Measurements from ENCODE around the gene TTC36.
"Not testable (repeated sequence)": the region's sequence is repeated elsewhere in the genome, so short reads cannot be mapped to it uniquely, and the experiment has no call there.

Gene TTC36

DNA sequence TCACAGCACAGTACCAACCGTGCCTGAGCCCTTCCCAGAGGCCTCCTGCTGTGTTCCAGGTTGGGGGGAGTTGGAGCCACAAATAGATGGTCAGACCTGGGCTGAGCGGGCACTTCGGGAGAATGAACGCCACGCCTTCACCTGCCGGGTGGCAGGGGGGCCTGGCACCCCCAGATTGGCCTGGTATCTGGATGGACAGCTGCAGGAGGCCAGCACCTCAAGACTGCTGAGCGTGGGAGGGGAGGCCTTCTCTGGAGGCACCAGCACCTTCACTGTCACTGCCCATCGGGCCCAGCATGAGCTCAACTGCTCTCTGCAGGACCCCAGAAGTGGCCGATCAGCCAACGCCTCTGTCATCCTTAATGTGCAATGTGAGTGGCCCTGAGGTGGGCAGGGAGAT lies 4.8 kb downstream of the TTC36 start:
- no peak for DNase-seq (ENCODE audit: low read depth)

DNA sequence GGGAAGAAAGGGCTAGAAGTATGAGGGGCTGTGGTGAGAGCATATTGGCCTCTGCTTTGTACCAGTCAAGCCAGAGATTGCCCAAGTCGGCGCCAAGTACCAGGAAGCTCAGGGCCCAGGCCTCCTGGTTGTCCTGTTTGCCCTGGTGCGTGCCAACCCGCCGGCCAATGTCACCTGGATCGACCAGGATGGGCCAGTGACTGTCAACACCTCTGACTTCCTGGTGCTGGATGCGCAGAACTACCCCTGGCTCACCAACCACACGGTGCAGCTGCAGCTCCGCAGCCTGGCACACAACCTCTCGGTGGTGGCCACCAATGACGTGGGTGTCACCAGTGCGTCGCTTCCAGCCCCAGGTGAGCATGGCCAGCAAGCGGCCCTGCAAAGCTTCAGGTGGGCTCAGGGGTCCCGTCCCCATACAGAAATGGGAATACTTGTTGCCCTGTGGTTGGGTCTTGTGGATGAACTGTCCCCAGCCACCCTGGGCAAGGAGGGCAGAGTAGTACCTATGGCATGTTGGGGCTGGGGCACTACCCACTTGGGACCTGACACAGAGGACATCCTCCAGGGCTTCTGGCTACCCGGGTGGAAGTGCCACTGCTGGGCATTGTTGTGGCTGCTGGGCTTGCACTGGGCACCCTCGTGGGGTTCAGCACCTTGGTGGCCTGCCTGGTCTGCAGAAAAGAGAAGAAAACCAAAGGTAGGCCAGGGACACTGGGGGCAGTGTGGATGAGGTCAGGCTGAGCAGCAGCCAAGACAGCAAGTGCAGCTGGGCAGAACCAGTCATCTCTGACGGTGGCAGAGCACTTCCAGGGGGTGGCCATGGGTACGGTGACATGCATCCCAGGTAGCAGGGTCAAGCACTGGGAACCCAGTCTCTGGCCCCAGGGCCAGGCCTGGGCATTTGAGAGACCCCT lies 5.8 kb downstream of the TTC36 start:
- DNase-seq (ENCODE audit: low read depth), result no peak

DNA sequence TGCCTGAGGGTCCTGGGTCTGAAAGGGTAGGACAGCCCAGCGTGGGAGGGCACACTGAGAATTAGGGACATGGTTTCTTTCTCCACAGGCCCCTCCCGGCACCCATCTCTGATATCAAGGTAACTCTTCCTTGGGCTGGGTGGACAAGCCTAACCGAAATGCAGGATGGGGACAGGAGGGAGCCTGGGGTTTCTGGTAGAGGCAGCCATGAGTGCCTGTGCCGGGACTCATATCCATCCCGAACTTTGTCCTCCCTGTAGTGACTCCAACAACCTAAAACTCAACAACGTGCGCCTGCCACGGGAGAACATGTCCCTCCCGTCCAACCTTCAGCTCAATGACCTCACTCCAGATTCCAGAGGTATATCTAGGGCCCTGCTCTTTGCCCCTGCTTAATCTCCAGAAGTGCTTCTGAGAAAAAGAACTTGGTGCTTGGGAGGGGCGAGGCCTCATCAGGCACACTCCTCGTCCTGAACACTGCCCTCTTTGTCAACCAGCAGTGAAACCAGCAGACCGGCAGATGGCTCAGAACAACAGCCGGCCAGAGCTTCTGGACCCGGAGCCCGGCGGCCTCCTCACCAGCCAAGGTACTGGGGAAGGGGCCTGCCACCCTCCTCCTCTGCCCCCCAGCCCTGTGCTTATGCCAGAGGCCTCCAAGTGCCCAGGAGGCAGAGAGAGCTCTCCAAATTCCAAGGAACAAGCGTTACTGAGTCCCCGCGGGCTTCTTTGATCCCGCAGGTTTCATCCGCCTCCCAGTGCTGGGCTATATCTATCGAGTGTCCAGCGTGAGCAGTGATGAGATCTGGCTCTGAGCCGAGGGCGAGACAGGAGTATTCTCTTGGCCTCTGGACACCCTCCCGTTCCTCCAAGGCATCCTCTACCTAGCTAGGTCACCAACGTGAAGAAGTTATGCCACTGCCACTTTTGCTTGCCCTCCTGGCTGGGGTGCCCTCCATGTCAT lies 6.8 kb downstream of the TTC36 start:
- no peak for DNase-seq (ENCODE audit: low read depth)

DNA sequence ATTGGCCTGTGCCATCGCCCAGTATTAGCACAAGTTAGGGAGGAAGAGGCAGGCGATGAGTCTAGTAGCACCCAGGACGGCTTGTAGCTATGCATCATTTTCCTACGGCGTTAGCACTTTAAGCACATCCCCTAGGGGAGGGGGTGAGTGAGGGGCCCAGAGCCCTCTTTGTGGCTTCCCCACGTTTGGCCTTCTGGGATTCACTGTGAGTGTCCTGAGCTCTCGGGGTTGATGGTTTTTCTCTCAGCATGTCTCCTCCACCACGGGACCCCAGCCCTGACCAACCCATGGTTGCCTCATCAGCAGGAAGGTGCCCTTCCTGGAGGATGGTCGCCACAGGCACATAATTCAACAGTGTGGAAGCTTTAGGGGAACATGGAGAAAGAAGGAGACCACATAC lies 8.0 kb downstream of the TTC36 start:
- DNase-seq (ENCODE audit: low read depth), result no peak

DNA sequence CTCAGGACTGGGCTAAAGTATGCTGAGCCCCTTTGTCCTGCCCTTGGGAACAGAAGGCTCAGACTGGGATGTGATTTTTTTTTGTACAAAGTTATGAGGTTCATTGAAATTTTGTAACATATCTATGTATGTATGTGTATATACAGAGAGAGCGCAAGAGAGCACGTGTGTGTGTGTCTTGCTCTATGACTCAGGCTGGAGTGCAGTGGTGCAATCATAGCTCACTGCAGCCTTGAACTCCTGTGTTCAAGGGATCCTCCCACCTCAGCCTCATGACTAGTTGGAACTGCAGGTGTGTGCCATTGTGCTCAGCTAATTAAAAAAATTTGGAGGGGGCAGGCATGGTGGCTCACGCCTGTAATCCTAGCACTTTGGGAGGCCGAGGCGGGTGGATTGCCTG lies 9.5 kb downstream of the TTC36 start:
- DNase-seq (ENCODE audit: low read depth), result no peak

DNA sequence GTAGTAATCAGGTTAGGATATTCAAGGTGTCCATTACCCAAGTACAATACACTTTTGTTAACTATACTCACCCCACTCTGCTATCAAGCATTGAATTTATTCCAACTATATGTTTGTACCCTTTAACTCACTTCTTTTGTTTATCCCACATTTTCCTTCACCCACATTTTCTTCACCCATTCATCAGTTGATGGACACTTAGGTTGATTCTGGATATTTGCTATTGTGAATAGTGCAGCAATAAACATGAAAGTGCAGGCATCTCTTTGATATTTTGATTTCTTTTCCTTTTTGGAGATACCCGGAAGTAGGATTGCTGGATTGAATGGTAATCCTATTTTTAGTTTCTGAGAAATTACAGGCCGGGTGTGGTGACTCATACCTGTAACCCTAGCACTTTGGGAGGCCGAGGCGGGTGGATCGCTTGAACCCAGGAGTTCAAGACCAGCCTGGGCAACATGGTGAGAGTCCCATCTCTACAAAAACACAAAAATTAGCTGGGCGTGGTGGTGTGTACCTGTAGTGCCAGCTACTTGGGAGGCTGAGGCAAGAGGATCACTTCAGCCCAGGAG lies 10.2 kb downstream of the TTC36 start:
- no peak for DNase-seq (ENCODE audit: low read depth)

DNA sequence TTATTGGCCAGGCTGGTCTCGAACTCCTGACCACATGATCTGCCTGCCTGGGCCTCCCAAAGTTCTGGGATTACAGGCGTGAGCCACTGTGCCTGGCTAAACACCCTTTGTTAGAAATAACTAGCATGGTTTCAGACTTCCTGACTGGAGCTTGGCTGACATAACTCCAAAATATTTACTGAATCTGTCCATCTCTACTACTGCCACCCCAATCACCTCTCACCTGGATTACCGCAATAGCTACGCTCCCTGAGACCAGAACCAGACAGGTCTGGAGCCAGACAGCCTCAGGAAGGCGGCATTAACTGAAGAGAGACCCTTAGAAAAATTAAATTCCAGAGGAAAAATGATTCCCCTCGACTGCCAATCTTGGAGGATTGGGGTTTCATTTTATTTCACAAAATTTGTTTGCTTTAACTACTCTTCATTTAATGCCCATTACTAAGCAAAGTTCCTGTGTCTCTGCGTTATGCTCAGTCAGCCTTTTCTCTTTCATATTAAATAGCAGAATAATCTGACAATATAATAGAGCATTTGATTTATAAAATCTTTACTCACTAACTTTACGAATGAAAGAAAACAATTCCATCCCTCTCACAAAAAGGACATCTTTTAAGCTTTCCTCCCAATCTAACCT lies 16.9 kb downstream of the TTC36 start:
- DNase-seq (ENCODE audit: low read depth), result no peak

DNA sequence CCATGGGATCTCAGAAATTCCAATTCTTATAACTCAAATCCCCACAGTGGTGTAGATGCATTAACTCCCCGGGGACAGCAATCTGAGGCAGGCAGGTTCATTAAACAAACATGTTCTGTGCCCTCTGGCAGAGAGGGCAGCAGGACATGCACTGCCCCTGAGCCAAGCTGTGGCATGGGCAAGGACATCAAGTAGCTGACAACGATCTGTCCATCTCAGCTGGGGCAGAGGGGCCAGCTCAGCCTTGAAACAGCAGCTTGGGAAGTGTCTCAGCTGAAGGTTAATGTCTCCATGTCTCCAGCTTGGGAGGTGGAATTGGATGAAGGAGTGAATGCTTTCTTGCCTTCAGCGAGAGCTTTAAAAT lies 17.4 kb downstream of the TTC36 start:
- no peak for DNase-seq (ENCODE audit: low read depth)

DNA sequence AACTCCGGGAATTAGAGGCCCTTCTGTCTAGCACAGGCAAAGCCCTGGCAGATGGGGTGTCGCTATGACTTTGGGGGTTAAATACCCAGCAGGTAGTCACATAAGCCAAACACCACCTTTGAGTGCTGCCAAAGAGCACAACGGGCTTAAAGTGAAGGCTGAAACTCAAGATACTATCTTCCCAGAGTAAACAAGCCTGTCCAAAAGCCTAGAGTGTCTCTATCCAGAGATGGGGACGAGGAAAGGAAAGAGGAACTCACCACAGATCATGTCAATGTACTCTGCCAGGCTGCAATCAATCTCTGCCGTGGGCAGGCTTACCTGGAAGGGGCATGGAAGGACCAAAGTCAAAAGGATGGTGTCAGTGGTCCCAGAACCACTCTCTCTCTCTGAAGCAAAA lies 18.3 kb downstream of the TTC36 start:
- DNase-seq (ENCODE audit: low read depth), result no peak

DNA sequence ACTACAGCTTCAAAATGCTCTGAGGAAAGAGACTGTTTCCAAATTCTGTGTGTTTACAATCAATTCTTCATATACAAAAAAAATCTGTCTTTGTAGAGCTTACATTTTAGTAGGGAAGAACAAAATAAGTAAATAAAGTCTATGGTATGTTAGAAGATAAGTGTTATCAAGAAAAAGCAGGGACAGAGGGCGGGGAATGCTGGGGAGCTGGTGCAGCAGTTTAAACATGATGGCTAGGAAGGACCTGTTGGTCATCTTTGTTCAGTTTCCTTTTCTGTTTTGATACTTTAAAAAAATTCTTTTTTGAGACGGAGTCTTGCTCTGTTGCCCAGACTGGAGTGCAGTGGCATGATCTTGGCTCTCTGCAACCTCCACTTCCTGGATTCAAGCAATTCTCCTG lies 19.9 kb downstream of the TTC36 start:
- no peak for DNase-seq (ENCODE audit: low read depth)

DNA sequence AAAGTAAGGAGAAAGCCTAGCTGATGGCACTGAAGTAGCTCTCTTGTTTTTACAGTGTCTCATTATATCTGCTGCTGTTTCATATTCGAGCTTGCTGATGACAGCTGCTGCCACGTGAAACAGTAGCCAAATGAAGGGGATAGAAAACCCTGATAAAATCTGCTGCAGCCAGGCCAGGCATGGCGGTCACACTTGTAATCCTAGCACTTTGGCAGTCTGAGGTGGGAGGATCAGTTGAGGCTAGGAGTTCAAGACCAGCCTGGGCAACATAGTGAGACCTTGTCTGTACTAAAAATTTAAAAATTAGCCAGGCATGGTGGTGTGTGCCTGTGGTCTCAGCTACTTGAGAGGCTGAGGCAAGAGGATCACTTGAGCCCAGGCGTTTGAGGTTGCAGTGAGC lies 25.1 kb downstream of the TTC36 start:
- no peak for DNase-seq (ENCODE audit: low read depth)

DNA sequence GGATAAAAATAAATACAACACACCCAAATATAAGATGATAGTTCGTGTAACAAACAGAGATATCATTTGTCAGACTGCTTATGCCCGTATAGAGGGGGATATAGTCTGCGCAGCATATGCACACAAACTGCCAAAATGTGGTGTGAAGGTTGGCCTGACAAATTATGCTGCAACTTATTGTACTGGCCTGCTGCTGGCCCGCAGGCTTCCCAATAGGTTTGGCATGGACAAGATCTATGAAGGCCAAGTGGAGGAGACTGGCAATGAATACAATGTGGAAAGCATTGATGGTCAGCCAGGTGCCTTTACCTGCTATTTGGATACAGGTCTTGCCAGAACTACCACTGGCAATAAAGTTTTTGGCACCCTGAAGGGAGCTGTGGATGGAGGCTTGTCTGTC lies 33.5 kb downstream of the TTC36 start:
- DNase-seq (ENCODE audit: low read depth), result no peak

DNA sequence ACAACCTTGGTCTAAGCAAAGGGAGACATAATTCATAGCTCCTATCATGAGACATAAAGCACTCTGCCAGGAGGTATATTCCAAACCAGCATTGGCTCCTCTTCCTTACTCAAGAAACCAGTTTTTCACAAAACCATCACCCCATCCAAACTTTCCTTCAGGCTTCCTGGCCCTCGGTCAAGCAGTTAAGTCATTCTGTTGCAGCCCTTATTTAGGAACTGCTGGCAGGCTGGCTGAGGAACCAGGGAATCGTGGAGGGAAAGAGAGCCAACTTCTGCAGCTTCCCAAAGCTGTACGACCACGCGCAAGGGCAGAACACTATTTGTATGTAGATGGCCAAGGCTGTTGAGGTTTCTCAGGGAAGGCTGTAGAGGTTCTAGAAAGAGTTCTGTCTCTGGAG lies 37.8 kb downstream of the TTC36 start:
- no peak for DNase-seq (ENCODE audit: low read depth)

DNA sequence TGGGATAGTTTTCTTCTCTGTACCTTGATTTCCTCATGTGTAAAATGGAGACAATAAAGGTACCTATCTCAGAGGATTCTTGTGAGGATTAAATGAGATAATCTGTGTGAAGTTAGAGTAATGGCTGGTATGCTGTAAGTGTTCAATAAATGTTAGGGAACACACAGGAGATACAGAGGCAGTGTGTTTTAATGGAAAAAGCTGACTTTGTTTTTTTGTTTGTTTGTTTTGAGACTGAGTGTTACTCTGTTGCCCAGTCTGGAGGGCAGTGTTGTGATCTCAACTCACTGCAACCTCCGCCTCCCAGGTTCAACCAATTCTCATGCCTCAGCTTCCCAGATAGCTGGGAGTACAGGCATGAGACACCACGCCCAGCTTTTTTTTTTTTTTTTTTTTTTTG lies 42.4 kb downstream of the TTC36 start:
- DNase-seq (ENCODE audit: low read depth), result no peak

DNA sequence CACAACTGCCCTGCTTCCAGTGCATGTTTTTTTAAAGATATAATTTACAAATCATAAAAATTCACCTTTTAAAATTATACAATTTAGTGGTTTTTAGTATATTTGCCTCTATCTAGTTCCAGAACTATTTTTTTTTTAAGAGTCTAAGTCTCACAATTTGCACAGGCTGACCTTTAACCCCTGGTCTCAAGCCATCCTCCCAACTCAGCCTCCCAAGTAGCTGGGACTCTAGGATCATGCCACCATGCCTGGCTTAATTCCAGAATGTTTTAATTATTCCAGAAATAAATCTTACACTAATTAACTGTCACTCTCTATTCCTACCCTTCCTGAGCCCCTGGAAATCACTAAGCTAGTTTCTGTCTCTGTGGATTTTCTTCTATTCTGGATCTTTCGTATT lies 43.5 kb downstream of the TTC36 start:
- no peak for DNase-seq (ENCODE audit: low read depth)

DNA sequence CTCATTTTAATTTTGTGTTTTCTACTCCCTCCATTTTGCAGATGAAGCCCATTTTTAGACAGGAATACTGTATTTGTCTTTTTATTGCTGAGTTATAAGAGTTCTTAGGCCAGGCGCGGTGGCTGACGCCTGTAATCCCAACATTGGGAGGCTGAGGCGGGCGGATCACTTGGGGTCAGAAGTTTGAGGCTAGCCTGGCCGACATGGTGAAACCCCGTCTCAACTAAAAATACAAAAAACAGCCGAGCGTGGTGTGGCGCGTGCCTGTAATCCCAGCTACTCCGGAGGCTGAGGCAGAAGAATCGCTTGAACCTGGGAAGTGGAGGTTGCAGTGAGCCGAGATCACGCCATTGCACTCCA lies 44.4 kb downstream of the TTC36 start:
- DNase-seq (ENCODE audit: low read depth), result peak; percentile 25

DNA sequence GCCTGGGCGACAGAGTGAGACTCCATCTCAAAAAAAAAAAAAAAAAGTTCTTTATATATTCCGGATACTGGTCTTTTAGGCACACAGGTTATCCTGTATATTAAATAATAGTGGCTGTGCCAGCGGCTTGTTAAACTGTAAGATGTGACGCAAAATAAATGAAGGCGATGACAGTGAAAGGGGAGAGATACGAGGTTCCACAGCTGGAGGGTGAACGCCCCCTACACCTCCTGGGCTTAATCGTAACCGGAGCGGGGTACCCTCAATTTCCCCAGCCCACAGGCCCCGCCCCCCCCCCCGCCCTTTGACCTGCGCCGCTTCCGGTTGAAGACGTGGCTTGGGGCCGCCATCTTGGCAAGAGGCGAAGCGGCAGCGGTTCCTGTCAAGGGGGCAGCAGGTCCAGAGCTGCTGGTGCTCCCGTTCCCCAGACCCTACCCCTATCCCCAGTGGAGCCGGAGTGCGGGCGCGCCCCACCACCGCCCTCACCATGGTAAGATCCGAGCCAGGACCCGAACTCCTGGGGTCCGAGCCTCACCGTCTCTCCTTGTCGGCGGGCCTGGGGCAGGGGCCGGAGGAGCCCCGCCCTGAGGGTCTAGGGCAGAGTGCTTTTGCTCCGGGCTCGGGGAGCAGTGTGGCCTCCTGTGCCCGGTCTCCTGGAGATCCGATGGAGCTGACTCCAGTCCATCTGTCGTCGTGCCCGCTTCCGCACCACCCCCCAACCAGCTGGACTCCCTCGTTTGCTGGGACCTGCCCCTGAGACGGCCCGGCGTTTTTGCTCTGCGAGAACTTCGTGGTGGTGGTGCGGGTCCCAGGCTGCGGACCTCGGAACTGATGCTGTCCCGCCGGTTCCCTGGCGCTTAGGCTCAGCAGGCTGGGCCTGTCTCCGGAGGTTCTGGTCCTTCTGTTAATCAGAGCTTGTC lies 45.0 kb downstream of the TTC36 start, which contains the start of gene ARCN1:
Gene ARCN1 (plus strand): TSS at position 349 of the 920 bp plus-strand sequence. CDS start 139 bp downstream, at position 488.
- peak; percentile 82 for DNase-seq (ENCODE audit: low read depth)

DNA sequence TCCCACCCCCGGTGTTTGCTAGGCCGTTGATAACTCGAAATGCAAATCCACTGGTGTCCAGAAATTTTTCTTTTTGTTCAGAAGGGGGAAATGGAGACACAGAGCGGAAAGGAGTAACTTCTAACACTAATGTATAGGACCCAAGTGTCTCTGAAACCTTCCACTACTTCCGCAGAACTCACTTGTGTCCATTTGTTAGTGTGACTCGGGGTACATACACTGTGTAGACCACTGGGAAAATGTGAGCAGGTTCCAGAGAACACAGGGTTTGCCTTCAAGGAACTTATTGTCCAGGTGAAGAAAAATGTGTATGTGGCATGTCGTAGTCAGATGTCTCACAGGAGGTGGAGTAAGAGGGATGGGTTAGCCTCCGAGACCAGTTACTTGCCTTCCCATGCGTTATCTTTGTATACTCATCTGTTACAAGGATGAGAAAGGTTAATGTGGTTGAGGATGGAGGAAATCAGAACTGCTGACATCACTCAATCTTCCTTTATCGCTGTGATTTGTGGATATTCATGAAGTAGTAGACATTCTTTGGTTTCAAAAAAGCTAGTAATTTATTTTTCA lies 45.8 kb downstream of the TTC36 start:
- peak; percentile 65 for DNase-seq (ENCODE audit: low read depth)

DNA sequence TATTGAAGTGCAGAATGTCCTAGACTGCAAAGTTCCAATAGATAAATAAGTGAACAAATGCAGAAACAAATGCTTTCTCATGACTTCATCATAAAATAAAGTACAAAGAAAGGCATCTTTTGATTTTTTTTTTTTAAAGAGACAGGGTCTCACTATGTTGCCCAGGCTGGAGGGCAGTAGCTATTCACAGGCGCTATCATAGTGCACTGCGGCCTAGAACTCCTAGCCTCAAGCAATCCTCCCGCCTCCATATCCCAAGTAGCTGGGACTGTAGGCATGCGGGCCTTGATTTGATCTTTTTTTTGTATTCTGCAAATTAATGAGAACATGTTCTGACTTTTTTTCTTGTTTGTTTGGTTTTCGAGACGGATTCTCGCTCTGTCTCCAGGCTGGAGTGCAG lies 47.4 kb downstream of the TTC36 start:
- DNase-seq (ENCODE audit: low read depth), result no peak

DNA sequence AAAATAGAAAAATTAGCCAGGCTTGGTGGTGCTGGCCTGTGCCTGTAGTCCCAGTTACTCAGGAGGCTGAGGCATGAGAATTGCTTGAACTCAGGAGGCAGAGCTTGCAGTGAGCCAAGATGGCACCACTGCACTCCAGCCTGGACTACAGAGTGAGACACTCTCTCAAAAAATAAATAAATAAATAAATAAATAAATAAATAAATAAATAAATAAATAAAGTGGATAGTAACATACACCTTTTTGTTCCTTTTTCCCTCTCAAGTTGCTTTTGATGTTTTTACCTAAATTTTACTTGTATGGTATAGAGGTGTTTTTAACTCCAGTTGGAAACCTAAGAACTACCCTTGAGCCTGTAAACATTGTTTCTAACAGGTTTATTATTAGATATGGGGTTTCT lies 50.7 kb downstream of the TTC36 start:
- DNase-seq (ENCODE audit: low read depth), result not testable (repeated sequence)

All from ELR (cell line).